Trophoblast cell (in vitro differentiated cells and primary cell): ENCODE results near the gene CLEC3A.
"Not testable (repeated sequence)": the region's sequence is repeated elsewhere in the genome, so short reads cannot be mapped to it uniquely, and the experiment has no call there.

Experiments used
- DNase-seq, 2 donors: peaks; one replicate each; pipeline ENCODE4 v3.0.0-alpha.2; 2016
- H2AFZ ChIP-seq: 2 replicates; pipeline ENCODE4 v1.6.1; 2013; ENCODE audit warnings: low read length, moderate library complexity, mild to moderate bottlenecking; ENCODE audit not compliant: insufficient read depth, poor library complexity
- H2AK5ac ChIP-seq: 2 replicates; pipeline ENCODE4 v1.6.1; 2013; ENCODE audit warnings: mild to moderate bottlenecking, low read length
- H2BK120ac ChIP-seq: 2 replicates; pipeline ENCODE4 v1.6.1; 2013; ENCODE audit warnings: low read length, mild to moderate bottlenecking, moderate library complexity; ENCODE audit not compliant: insufficient read depth, poor library complexity
- H2BK12ac ChIP-seq: 2 replicates; pipeline ENCODE4 v1.6.1; 2013; ENCODE audit warnings: mild to moderate bottlenecking, low read length, moderate library complexity
- H2BK5ac ChIP-seq: 2 replicates; pipeline ENCODE4 v1.6.1; 2013; ENCODE audit warnings: low read length, low read depth, moderate library complexity, mild to moderate bottlenecking; ENCODE audit not compliant: poor library complexity
- H3K14ac ChIP-seq: 2 replicates; pipeline ENCODE4 v1.6.1; 2013; ENCODE audit warnings: mild to moderate bottlenecking, low read length
- H3K18ac ChIP-seq: 2 replicates; pipeline ENCODE4 v1.6.1; 2013; ENCODE audit warnings: mild to moderate bottlenecking, low read length
- H3K23ac ChIP-seq: 2 replicates; pipeline ENCODE4 v1.6.1; 2013; ENCODE audit warnings: low read length
- H3K27ac ChIP-seq: 2 replicates; pipeline ENCODE4 v1.5.1; 2013; ENCODE audit warnings: low read depth, mild to moderate bottlenecking, inconsistent platforms, low read length, moderate library complexity
- H3K27me3 ChIP-seq: 2 replicates; pipeline ENCODE4 v1.6.1; 2013; ENCODE audit warnings: inconsistent platforms, mild to moderate bottlenecking, low read length, moderate library complexity; ENCODE audit not compliant: insufficient read depth
- H3K36me3 ChIP-seq, 2 experiments: 1 replicate in 1 of 2; 2 replicates in 1 of 2; pipeline ENCODE4 v1.6.1; 2013; ENCODE audit warnings: low read length in 2 of 2, mild to moderate bottlenecking in 2 of 2, moderate library complexity in 1 of 2; ENCODE audit not compliant: insufficient read depth in 2 of 2, control insufficient read depth in 1 of 2
- H3K4ac ChIP-seq: 2 replicates; pipeline ENCODE4 v1.6.1; 2013; ENCODE audit warnings: low read depth, mild to moderate bottlenecking, low read length, moderate library complexity
- H3K4me1 ChIP-seq, 2 experiments: 1 replicate in 1 of 2; 2 replicates in 1 of 2; pipeline ENCODE4 v1.6.1; 2013; ENCODE audit warnings: low read length in 2 of 2, mild to moderate bottlenecking in 2 of 2, moderate library complexity in 1 of 2; ENCODE audit not compliant: insufficient read depth in 2 of 2, control insufficient read depth in 1 of 2
- H3K4me2 ChIP-seq: 2 replicates; pipeline ENCODE4 v1.6.1; 2013; ENCODE audit warnings: inconsistent platforms, mild to moderate bottlenecking, low read length, moderate library complexity
- H3K4me3 ChIP-seq: 2 replicates; pipeline ENCODE4 v1.5.1; 2013; ENCODE audit warnings: mild to moderate bottlenecking, low read depth, low read length, inconsistent platforms
- H3K79me1 ChIP-seq: one replicate; pipeline ENCODE4 v1.6.1; 2013; ENCODE audit warnings: low read length
- H3K79me2 ChIP-seq: 2 replicates; pipeline ENCODE4 v1.6.1; 2013; ENCODE audit warnings: low read length, mild to moderate bottlenecking; ENCODE audit not compliant: control insufficient read depth, insufficient read depth, poor library complexity
- H3K9ac ChIP-seq: 2 replicates; pipeline ENCODE4 v1.6.1; 2013; ENCODE audit warnings: mild to moderate bottlenecking, low read length
- H3K9me3 ChIP-seq: 2 replicates; pipeline ENCODE4 v1.6.1; 2013; ENCODE audit warnings: low read depth, mild to moderate bottlenecking, control low read depth, inconsistent platforms, low read length; ENCODE audit not compliant: insufficient read depth
- H4K12ac ChIP-seq: 2 replicates; pipeline ENCODE4 v1.6.1; 2013; ENCODE audit warnings: low read depth, mild to moderate bottlenecking, low read length, moderate library complexity
- H4K8ac ChIP-seq: 2 replicates; pipeline ENCODE4 v1.6.1; 2013; ENCODE audit warnings: low read depth, mild to moderate bottlenecking, low read length, moderate library complexity
- H4K91ac ChIP-seq: one replicate; pipeline ENCODE4 v1.6.1; 2013; ENCODE audit warnings: low read depth, mild to moderate bottlenecking, low read length, moderate library complexity
- WGBS: extraction: QIAGEN DNeasy Blood & Tissue Kit; methylation state at CpG from one replicate; pipeline ENCODE4 v1.1.7; 2013; ENCODE audit warnings: missing lambda C conversion rate; ENCODE audit not compliant: insufficient read length, insufficient coverage; ENCODE audit errors: extremely low coverage; 5-methylcytosine and 5-hydroxymethylcytosine counted together

The CLEC3A gene

GRCh38 chr16:78059806-78060205 lies 37.5 kb downstream of the CLEC3A start:
- H3K4me2 ChIP-seq, H3K23ac ChIP-seq, DNase-seq, H3K79me2 ChIP-seq, H2BK12ac ChIP-seq, H4K91ac ChIP-seq, H2BK5ac ChIP-seq, H3K9me3 ChIP-seq, H3K79me1 ChIP-seq, H3K9ac ChIP-seq, H3K4me1 ChIP-seq, H4K12ac ChIP-seq, H3K27ac ChIP-seq, H4K8ac ChIP-seq, H2AK5ac ChIP-seq, H3K4ac ChIP-seq, H3K27me3 ChIP-seq, H3K36me3 ChIP-seq, H2AFZ ChIP-seq, H2BK120ac ChIP-seq, H3K14ac ChIP-seq, H3K18ac ChIP-seq, H3K4me3 ChIP-seq: not testable (repeated sequence)
- no CpG with 5 or more reads among the region's 25 CpGs for WGBS

DNA sequence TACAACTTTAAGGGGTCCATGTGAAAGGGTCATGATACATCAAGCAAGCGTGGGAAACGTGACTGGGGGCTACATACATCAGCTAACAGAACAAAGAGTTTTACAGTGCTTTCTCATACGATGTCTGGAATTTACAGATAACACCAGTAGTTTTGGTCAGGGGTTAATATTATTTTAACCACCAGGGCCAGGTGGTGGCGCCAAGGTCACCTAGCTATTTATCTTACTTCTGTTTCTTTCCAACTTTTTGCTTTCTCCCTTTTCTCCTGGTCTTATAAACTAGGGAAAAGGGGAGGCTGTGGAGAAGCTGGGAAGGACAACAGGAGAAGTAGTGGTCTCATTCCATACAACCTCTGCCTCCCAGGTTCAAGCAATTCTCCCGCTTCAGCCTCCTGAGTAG lies 37.9 kb downstream of the CLEC3A start:
- Histone ChIP-seq H3K79me1 (no peaks in the 10 kb centered on the region), H3K14ac (no peak overlapping the region), H3K79me2 (no peaks in the 10 kb centered on the region), H4K12ac (no peak overlapping the region), H3K23ac (no peak overlapping the region), H3K36me3 (no peaks in the 10 kb centered on the region), H3K27ac (no peak overlapping the region), H2AK5ac (no peak overlapping the region), H3K4me3 (no peak overlapping the region), H3K27me3 (no peaks in the 10 kb centered on the region), H3K4me2 (no peak overlapping the region), H3K4ac (no peak overlapping the region), H2AFZ (no peak overlapping the region), H4K8ac (no peak overlapping the region), H2BK12ac (no peak overlapping the region), H4K91ac (no peak overlapping the region), H2BK5ac (no peak overlapping the region), H3K4me1 (no peaks in the 10 kb centered on the region), H3K9me3 (peaks cover 3% of the 10 kb centered on the region), H2BK120ac (no peak overlapping the region), H3K18ac (no peak overlapping the region), H3K9ac (no peak overlapping the region)
- no peak for DNase-seq
- WGBS: no CpG with 5 or more reads among the region's 5 CpGs

- Histone ChIP-seq H2AFZ (no peak overlapping the region), H2BK120ac (no peak overlapping the region), H2AK5ac (no peak overlapping the region), H3K4me1 (no peaks in the 10 kb centered on the region), H3K9ac (no peak overlapping the region), H3K4me2 (no peak overlapping the region), H3K4me3 (no peak overlapping the region), H3K18ac (no peak overlapping the region), H3K23ac (no peak overlapping the region), H4K8ac (no peak overlapping the region), H3K36me3 (no peaks in the 10 kb centered on the region), H2BK5ac (no peak overlapping the region), H2BK12ac (no peak overlapping the region), H3K9me3 (peaks cover 3% of the 10 kb centered on the region), H4K12ac (no peak overlapping the region), H3K4ac (no peak overlapping the region), H3K27ac (no peak overlapping the region), H3K79me2 (no peaks in the 10 kb centered on the region), H3K14ac (no peak overlapping the region), H4K91ac (no peak overlapping the region), H3K27me3 (no peaks in the 10 kb centered on the region), H3K79me1 (no peaks in the 10 kb centered on the region)
- WGBS: no CpG with 5 or more reads among the region's 5 CpGs
- DNase-seq: no peak
Observed at GRCh38 chr16:78060809-78061208, 38.5 kb downstream of the CLEC3A start.

DNA sequence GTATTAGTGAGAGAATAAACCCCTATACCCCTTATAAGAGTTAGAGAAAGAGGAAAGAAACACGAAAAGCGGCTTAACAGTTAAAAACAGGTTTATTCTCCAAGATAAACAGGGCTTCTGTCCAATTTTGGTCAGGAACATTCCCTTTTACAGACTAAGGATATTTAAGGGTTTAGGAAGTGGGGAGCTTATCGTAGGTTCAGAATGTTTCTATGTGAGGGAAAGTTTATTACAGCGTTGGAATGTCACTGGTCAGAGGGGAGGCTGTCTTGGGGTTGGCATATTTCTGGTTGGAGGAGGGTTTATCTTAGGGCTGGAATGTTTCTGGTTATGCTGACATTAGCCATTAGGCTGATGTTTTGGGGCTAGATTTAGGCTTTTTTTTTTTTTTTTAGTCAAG lies 43.0 kb downstream of the CLEC3A start:
- H3K27me3 ChIP-seq: peaks cover 4% of the 10 kb centered on the region
- no peak overlapping the region for H3K27ac ChIP-seq
- H3K9ac ChIP-seq: no peak overlapping the region
- H3K4me2 ChIP-seq: no peak overlapping the region
- H3K36me3 ChIP-seq: no peaks in the 10 kb centered on the region
- H3K14ac ChIP-seq: no peak overlapping the region
- no peaks in the 10 kb centered on the region for H3K79me1 ChIP-seq
- no peak overlapping the region for H2BK5ac ChIP-seq
- no peak overlapping the region for H4K8ac ChIP-seq
- H3K4ac ChIP-seq: no peak overlapping the region
- H2AFZ ChIP-seq: no peak overlapping the region
- no peak overlapping the region for H3K18ac ChIP-seq
- no peak for DNase-seq
- no peak overlapping the region for H2AK5ac ChIP-seq
- H3K9me3 ChIP-seq: no peaks in the 10 kb centered on the region
- H4K12ac ChIP-seq: no peak overlapping the region
- H3K4me3 ChIP-seq: no peak overlapping the region
- H2BK120ac ChIP-seq: no peak overlapping the region
- no peaks in the 10 kb centered on the region for H3K4me1 ChIP-seq
- no peaks in the 10 kb centered on the region for H3K79me2 ChIP-seq
- WGBS: no CpG with 5 or more reads among the region's 4 CpGs
- no peak overlapping the region for H3K23ac ChIP-seq
- H4K91ac ChIP-seq: no peak overlapping the region
- no peak overlapping the region for H2BK12ac ChIP-seq
